H1 (cell line): ENCODE results near the gene COL27A1.
"Not testable (repeated sequence)": the region's sequence is repeated elsewhere in the genome, so short reads cannot be mapped to it uniquely, and the experiment has no call there.

Experiments used
- CHD1 ChIP-seq: IDR thresholded peaks from 2 replicates; pipeline ENCODE4 v1.6.1; 2012; ENCODE audit warnings: low read depth, low read length, improper control_type of control experiment
- CTCF ChIP-seq, 3 experiments: IDR thresholded peaks; 1 replicate in 2 of 3; 2 replicates in 1 of 3; pipeline versions ENCODE4 v1.5.1 to v1.6.1; 2011; ENCODE audit warnings: low read length in 3 of 3, mild to moderate bottlenecking in 3 of 3, inconsistent platforms in 2 of 3, low read depth in 1 of 3, moderate library complexity in 1 of 3; ENCODE audit not compliant: insufficient read depth in 1 of 3; ENCODE audit errors: control extremely low read depth in 1 of 3
- MAX ChIP-seq: IDR thresholded peaks from 2 replicates; pipeline ENCODE4 v1.6.1; 2012; ENCODE audit warnings: inconsistent platforms
- PHF8 ChIP-seq: fragments of 200-600 bp; sonication (generic); conservative IDR thresholded peaks from 2 replicates; pipeline ENCODE4 v1.7.1; 2012; ENCODE audit warnings: low read depth, mild to moderate bottlenecking, inconsistent platforms, low read length, moderate library complexity
- POLR2AphosphoS5 ChIP-seq: IDR thresholded peaks from 2 replicates; pipeline ENCODE4 v1.6.1; 2011; ENCODE audit warnings: low read depth, low read length
- SP4 ChIP-seq: IDR thresholded peaks from 2 replicates; pipeline ENCODE4 v1.6.1; 2012; ENCODE audit warnings: low read length, inconsistent platforms
- ZNF274 ChIP-seq: IDR thresholded peaks from 2 replicates; pipeline ENCODE4 v1.7.0; 2012; ENCODE audit warnings: low read length, borderline replicate concordance; ENCODE audit errors: extremely low read depth

- not testable (repeated sequence) for TF ChIP-seq MAX; CHD1; CTCF (IDR thresholded peaks at IDR 0.05; ENCODE audit: control extremely low read depth in 1 of 3, insufficient read depth in 1 of 3, low read depth in 1 of 3, low read length in 3 of 3); SP4; ZNF274; PHF8; POLR2AphosphoS5
Observed at GRCh38 chr9:114128759-114129158, 26.6 kb upstream of the COL27A1 start.
